CD4-positive, alpha-beta T cell treated with Interleukin-6 at 100 ng/mL for 8 hours (primary cell): ENCODE data around the gene EPS8L1.

Experiments
- DNase-seq: peaks from one replicate; pipeline ENCODE4 v3.0.0-alpha.2; 2020; ENCODE audit warnings: mixed read lengths, low spot score

The EPS8L1 gene

DNA sequence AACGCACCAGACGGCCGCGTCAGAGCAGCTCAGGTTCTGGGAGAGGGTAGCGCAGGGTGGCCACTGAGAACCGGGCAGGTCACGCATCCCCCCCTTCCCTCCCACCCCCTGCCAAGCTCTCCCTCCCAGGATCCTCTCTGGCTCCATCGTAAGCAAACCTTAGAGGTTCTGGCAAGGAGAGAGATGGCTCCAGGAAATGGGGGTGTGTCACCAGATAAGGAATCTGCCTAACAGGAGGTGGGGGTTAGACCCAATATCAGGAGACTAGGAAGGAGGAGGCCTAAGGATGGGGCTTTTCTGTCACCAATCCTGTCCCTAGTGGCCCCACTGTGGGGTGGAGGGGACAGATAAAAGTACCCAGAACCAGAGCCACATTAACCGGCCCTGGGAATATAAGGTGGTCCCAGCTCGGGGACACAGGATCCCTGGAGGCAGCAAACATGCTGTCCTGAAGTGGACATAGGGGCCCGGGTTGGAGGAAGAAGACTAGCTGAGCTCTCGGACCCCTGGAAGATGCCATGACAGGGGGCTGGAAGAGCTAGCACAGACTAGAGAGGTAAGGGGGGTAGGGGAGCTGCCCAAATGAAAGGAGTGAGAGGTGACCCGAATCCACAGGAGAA lies 39.9 kb downstream of the EPS8L1 start:
- DNase-seq, result no peak

DNA sequence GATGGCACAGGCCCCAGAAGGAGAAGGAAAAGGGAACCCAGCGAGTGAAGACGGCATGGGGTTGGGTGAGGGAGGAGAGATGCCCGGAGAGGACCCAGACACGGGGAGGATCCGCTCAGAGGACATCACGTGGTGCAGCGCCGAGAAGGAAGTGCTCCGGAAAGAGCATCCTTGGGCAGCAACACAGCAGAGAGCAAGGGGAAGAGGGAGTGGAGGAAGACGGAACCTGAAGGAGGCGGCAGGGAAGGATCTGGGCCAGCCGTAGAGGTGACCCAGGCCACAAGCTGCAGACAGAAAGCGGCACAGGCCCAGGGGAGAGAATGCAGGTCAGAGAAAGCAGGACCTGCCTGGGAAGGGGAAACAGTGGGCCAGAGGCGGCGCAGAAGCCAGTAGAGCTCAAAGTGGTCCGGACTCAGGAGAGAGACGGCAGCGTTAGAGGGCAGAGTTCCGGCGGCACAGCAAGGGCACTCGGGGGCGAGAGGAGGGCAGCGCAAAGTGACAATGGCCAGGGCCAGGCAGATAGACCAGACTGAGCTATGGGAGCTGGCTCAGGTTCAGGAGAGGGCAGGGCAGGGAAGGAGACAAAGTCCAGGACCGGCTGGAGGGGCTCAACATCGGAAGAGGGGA lies 40.7 kb downstream of the EPS8L1 start:
- DNase-seq, result peak; percentile 54

DNA sequence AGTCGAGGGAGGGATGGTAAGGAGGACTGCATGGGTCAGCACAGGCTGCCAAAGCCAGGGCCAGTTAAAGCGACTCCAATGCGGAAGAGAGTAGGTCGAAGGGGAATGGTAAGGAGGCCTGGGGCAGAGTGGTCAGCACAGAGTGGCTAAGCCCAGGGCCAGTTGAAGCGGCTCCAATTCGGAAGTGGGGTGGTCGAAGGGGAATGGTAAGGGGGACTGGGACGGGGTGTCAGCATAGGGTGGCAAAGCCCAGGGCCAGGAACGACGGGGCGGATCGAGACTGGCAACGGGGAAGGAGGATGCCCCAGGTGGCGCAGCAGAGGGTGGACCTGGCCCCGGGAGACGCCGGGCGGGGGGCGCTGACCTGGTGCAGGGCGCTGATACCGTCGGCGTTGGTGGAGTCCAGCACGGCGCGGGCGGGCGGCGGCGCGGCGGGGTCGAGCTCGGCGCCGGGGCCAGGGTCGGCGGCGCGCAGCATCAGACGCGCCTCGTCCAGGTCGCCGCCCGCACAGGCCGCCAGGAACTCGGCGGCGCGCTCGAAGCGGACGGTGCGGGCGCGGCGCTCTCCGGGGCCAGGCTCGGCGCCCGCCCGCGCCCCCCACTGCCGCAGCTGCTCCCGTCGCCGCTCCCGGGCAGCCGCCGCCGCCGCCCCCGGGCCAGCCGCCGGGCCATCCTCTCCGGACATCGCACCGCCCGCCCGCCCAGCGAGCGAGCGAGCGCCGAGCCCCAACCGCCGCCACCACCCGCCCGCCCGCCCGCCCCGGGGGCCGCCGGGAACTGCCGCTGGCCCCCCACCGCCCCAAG lies 41.4 kb downstream of the EPS8L1 start, which contains the start of gene PPP1R12C:
TSS of gene PPP1R12C (minus strand) at position 779 of the 804 bp plus-strand sequence. CDS start at position 685, 94 bp downstream.
- DNase-seq, result no peak

DNA sequence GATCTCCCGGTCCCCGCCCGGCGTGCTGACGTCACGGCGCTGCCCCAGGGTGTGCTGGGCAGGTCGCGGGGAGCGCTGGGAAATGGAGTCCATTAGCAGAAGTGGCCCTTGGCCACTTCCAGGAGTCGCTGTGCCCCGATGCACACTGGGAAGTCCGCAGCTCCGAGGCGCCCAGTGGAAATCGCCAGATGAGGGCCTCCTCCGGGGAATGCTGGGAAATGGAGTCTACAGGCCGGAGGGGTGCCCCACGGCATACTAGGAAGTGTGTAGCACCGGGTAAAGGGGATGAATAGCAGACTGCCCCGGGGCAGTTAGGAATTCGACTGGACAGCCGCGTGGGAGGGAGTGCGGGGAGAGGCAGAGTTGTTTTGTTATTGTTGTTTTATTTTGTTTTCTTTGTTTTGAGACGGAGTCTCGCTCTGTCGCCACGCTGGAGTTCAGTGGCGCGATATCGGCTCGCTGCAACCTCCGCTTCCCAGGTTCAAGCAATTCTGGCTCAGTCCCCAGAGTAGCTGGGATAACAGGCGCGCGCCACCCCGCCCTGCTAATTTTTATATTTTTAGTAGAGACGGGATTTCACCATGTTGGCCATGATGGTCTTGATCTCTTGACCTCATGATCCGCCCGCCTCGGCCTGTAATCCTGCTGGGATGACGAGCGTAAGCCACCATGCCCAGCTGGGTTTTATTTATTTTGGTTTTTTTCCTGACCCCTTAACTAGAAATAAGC lies 42.2 kb downstream of the EPS8L1 start:
- peak; percentile 98 for DNase-seq

DNA sequence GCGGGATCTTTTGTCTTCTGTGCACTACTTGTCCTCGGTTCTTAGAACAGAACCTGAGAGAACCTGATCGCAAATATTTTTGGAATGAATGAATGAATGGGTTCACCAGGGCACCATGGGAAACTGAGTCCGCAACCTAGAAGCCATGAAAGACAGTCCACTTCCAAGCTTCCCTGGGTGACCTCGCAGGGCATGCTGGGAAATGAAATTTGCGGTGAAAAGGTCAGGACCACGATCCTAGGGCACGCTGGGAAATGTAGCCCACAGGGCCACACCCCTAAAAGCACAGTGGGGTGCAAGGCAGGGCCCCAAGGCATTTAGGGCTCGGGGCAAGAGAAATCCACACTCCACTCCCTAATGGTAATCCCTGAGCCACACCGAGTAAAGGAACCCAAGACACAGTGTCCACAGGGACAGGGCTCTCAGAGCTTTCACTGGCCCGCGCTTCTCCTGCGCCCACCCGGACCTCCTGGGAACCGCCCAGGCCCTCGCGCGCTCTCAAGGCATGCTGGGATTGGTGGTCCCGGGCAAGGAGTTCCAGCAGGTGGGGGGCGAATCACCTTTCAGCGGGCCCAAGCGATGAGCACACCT lies 42.8 kb downstream of the EPS8L1 start:
- DNase-seq, result no peak

DNA sequence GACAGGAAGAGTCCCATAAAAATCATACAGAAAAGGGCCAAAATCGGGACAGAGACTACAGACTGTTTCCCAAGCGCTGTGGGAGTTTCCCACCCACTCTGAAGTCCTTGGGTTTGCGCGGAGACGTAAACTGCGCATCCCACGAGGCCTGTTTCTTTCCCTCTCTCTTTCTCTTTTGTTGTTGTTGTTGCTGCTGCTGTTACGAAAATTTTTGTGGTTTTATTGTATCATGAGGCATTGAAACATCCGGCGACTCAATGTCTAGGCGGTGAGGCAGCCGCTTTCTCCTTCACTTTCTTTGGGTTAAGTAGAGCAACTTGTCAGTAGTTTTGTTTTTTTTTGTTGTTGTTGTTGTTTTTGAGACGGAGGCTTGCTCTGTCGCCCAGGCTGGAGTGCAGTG lies 43.4 kb downstream of the EPS8L1 start:
- no peak for DNase-seq

DNA sequence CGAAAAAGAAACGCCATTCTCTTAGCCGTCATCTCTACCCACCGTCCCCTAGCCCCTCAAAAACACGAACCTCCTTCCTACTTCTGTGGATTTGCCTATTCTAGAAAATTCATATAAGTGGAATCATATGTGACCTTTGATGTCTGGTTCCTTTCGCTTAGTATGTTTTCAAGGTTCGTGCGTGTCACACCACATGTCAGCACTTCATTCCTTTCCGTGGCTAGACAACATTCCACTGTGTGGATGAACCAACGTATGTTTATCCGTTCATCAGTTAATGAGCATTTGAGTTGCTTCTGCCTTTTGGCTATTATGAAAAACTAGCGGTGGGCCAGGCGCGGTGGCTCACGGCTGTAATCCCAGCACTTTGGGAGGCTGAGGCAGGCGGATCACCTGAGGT lies 55.8 kb downstream of the EPS8L1 start:
- DNase-seq, result no peak

DNA sequence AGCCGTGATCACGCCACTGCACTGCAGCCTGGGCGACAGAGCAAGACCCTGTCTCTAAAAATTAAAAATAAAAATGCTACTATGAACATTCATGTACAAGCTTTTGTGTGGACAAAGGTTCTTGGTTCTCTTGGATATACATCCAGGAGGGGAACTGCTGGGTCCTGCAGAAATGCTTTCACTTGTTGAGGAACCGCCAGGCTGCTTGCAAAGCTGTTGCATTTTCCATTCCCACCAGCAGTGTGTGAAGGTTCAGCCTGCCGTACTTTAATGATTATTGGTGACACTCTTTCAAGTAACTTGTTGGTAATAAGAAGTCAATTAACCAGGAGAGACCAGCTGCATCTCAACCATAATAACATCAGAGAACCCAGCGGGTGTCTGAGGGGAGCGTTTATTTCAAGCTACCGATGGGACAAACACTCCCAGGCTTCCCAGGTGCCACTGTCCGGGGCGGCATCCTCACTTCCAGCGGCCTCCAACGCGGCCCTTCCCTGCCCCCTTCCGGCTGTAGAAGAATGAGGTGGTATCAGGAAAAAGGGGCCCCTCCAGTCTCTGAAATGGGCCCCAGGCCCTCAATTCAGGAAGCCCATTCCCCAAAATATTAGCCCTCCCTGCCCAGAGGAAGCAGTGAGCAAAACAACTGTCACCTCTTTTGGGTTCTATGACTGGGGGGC lies 56.9 kb downstream of the EPS8L1 start:
- DNase-seq, result no peak

DNA sequence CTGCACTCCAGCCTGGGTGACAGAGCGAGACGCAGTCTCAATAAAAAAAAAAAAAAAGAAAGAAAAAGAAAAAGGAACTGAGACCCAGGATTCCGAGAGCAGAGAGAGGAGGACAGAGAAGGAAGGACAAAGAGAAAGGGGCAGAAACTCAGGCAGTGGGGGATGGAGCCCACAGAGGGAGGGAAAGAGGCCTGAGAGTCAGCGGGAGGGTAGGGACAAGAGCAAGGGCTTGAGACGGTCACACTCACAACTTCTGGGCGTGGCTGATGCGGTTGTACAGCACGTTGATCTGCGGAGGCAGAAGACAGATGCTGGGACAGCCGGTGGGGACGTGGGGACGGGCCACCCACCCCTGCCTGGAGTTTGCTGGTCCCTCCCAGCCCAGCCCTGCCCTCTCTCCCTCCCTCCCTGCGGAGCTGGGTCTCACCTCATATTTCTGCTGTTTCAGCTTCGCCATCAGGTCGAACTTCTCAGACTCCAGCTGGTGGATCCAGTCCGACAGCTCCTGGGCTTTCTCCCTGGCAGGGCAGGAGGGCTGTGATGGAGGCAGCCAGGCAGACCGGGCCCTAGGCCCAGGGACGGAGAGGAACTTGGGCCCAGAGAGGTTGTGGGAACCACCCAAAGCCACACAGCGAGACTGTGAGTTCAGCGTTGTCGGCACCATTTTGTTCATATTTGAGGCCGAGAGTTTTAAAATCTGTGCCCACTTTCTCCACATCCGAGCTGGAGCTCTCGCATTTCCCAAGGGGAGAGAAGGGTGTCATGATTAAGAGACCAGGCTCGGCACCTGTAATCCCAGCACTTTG lies 58.2 kb downstream of the EPS8L1 start:
- DNase-seq, result no peak

DNA sequence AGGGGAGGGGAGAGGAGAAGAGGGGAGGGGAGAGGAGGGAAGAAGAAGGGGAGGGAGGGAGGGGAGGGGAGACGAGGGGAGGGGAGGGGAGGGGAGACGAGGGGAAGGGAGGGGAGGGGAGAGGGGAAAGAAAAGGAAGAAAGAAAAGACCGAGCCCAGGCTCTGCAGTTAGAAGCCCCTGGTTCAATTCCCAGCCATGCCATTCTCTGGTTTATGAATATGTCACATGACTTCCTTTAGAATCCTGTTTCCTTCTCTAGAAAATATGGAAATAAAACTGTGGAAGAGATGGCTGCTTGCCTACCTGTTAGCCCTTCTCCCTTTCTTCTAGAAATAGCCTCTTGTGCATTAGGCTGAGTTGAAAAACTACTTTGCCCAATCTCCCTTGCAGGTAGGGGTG lies 59.1 kb downstream of the EPS8L1 start:
- no peak for DNase-seq

DNA sequence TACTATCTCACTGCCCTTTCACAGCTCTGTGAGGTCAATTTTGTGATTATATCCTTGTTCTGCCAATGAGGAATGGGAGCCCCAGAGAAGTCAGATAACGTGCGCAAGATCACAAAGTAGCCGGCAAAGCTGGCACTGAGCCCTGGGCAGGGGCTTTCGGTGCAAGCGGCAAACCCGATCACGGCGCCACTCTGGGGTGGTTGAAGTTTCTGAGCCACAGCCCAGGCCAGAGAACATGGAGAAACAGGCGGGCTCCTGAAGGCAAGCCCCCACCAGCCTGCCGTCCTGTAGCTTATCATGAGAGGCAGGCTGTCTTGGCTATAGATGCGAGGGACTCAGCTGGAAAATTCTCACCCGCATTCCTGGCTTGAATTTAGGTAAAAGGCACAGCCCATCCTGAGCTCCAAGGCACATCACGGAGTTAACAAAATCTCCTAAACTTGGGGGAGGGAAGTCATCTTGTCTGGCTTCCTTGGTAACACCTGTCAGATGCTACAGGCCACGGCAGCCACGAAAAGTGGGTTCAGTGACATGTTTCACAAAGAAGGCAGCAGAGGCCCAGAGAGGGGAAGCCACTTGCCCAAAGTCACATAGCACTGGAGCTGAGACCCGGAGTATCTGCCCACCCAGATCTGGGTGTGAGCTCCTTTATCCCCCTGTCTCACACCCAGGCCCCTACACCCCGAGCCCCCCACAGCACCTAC lies 60.9 kb downstream of the EPS8L1 start:
- DNase-seq, result no peak
